HepG2 (cell line): ENCODE data around the gene UQCR10. TPM values are rescaled to one million over a fixed set of nuclear protein-coding genes. Genes with fewer than 3 reads are reported as not detected.
A peak's percentile ranks its signal among the peaks of the same experiment; 100 is the strongest.

Experiments
- ATAC-seq: fragments of 200-7000 bp; cut with Tn5 transposase; 3 replicates; pipeline ENCODE4 v1.9.1; 2020; ENCODE audit warnings: mild to moderate bottlenecking, moderate library complexity
- BruUV-seq: library from RNA; stranded (reverse); fragments of 400-500 nt; replicated peaks from 2 replicates; lab custom pipeline; 2021; lab: Mats Ljungman, UMichigan
- CTCF ChIA-PET: fragments of 300-600 bp; formaldehyde crosslinking; extraction: SDS; loops from one replicate; lab custom pipeline; 2021; ENCODE audit warnings: low total read pairs, inconsistent platforms, low intra/inter-chr PET ratio; lab: Yijun Ruan, JAX
- POLR2A ChIA-PET: fragments of 350-600 bp; sonication (Branson Sonifier 250); formaldehyde crosslinking; loops from one replicate; lab custom pipeline; 2020; ENCODE audit warnings: antibody characterized with exemption, inconsistent platforms; lab: Yijun Ruan, JAX
- DNase-seq: peaks from one replicate; pipeline ENCODE4 v3.0.0-alpha.2; 2015; ENCODE audit warnings: low spot score
- FAIRE-seq: peaks from 3 replicates; lab custom pipeline; 2011; peaks lifted over from hg19 to GRCh38; lab: Jason Lieb, UNC
- H2AFZ ChIP-seq: one replicate; pipeline ENCODE4 v1.6.1; 2011; ENCODE audit warnings: low read length, inconsistent platforms
- H3K27ac ChIP-seq: fragments of 300-600 bp; 3 replicates; pipeline ENCODE4 v1.8.0; 2011; ENCODE audit warnings: mixed run types, mild to moderate bottlenecking, mixed read lengths, low read length, inconsistent platforms; ENCODE audit not compliant: insufficient read depth; ENCODE audit errors: extremely low read length
- H3K27me3 ChIP-seq, 2 experiments: fragments of 200-600 bp in 1 of 2; 2 replicates in 1 of 2; 3 replicates in 1 of 2; pipeline versions ENCODE4 v1.6.0 to v1.8.0; 2011; ENCODE audit warnings: low read length in 2 of 2, mild to moderate bottlenecking in 2 of 2, moderate library complexity in 2 of 2, inconsistent platforms in 1 of 2; ENCODE audit not compliant: insufficient read depth in 2 of 2, control insufficient read depth in 1 of 2
- H3K36me3 ChIP-seq, 2 experiments: fragments of 200-600 bp in 1 of 2; replicated peaks in 1 of 2; 2 replicates in 1 of 2; 3 replicates in 1 of 2; pipeline versions ENCODE4 v1.5.1 to v1.8.0; 2011; ENCODE audit warnings: low read length in 2 of 2, inconsistent platforms in 1 of 2; ENCODE audit not compliant: insufficient read depth in 2 of 2, control insufficient read depth in 1 of 2
- H3K4me1 ChIP-seq: 2 replicates; pipeline ENCODE4 v1.5.1; 2012; ENCODE audit warnings: low read length, inconsistent platforms; ENCODE audit not compliant: insufficient read depth
- H3K4me2 ChIP-seq: 2 replicates; pipeline ENCODE4 v1.6.0; 2011; ENCODE audit warnings: low read depth, low read length, inconsistent platforms
- H3K4me3 ChIP-seq, 3 experiments: fragments of 200-600 bp in 1 of 3; sonication (generic), shearing (Covaris generic) in 1 of 3; replicated peaks in 1 of 3; 2 replicates each; pipeline ENCODE4 v1.5.1; 2011 to 2016; ENCODE audit warnings: low read length in 3 of 3, inconsistent platforms in 2 of 3, low read depth in 2 of 3, mild to moderate bottlenecking in 2 of 3, control low read depth in 1 of 3, mixed read lengths in 1 of 3; ENCODE audit not compliant: insufficient read depth in 1 of 3
- H3K79me2 ChIP-seq: one replicate; pipeline ENCODE4 v1.6.1; 2011; ENCODE audit warnings: low read length, inconsistent platforms; ENCODE audit not compliant: insufficient read depth
- H3K9ac ChIP-seq: 2 replicates; pipeline ENCODE4 v1.6.0; 2011; ENCODE audit warnings: mild to moderate bottlenecking, low read depth, low read length, inconsistent platforms; ENCODE audit not compliant: insufficient read depth
- H3K9me3 ChIP-seq: 2 replicates; pipeline ENCODE4 v1.5.1; 2012; ENCODE audit warnings: mild to moderate bottlenecking, low read length
- H4K20me1 ChIP-seq: 2 replicates; pipeline ENCODE4 v1.6.0; 2011; ENCODE audit warnings: inconsistent platforms, mild to moderate bottlenecking, low read length, moderate library complexity; ENCODE audit not compliant: insufficient read depth
- FOSL2 ChIP-seq: sonication (generic); formaldehyde crosslinking; IDR thresholded peaks from 2 replicates; pipeline ENCODE4 v1.4.0; 2020; ENCODE audit warnings: missing genetic modification reagents
- HHEX ChIP-seq: IDR thresholded peaks from 2 replicates; pipeline ENCODE4 v1.6.1; 2016; ENCODE audit warnings: control low read depth
- MED8 ChIP-seq: sonication (generic); formaldehyde crosslinking; IDR thresholded peaks from 2 replicates; pipeline ENCODE4 v1.8.1; 2023; ENCODE audit warnings: mild to moderate bottlenecking, missing genetic modification reagents; ENCODE audit not compliant: insufficient replicate concordance
- TARDBP ChIP-seq: sonication (generic); formaldehyde crosslinking; IDR thresholded peaks from 2 replicates; pipeline ENCODE4 v1.8.0; 2022; ENCODE audit warnings: mild to moderate bottlenecking, missing genetic modification reagents
- ZMYM4 ChIP-seq: sonication (generic); formaldehyde crosslinking; IDR thresholded peaks from 2 replicates; pipeline ENCODE4 v1.8.1; 2023; ENCODE audit warnings: mild to moderate bottlenecking, missing genetic modification reagents
- ZNF512 ChIP-seq: sonication (generic); formaldehyde crosslinking; IDR thresholded peaks from 2 replicates; pipeline ENCODE4 v1.4.0; 2020; ENCODE audit warnings: mild to moderate bottlenecking, missing genetic modification reagents
- WGBS: methylation state at CpG from one replicate; pipeline ENCODE4 v1.1.6; 2017; ENCODE audit warnings: low lambda C conversion rate; 5-methylcytosine and 5-hydroxymethylcytosine counted together
- in situ Hi-C: cut with HindIII; loops from 2 replicates; pipeline ENCODE4 v1.10.0; 2017; ENCODE audit warnings: low pct_unique_long_range_greater_than_20kb; ENCODE audit not compliant: extremely low pct_ligation_motif_present
- intact Hi-C: fragments of 100-400 bp; cut with micrococcal nuclease; formaldehyde crosslinking; loops from one replicate; pipeline ENCODE4 v1.10.0; 2022; ENCODE audit not compliant: unreplicated experiment
- polyA plus RNA-seq, 8 experiments: library from polyadenylated mRNA; depleted of rRNA in 3 of 8; stranded (reverse) in 7 of 8; unstranded in 1 of 8; fragments of >200 nt; fragmentation: Illumina TruSeq in 4 of 8; extraction: Trizol in 4 of 8; gene quantifications; 2 replicates each; pipeline versions ENCODE4 v1.2.1 to v1.2.3, GENCODE V29; 2011 to 2016; ENCODE audit warnings: low read depth in 4 of 8, missing spikeins in 1 of 8, mixed read lengths in 1 of 8; ENCODE audit not compliant: insufficient read depth in 1 of 8
- total RNA-seq, 5 experiments: library from RNA; depleted of rRNA; stranded (reverse); fragments of >200 nt; fragmentation: Illumina TruSeq; extraction: Trizol; gene quantifications; 2 replicates each; pipeline ENCODE4 v1.2.3, GENCODE V29; 2016; ENCODE audit warnings: low read depth in 1 of 5

The UQCR10 gene
- total and polyA plus RNA-seq, 2 of the 13 experiments (the other 11 are each of a cell fraction or from before 2014, with no cell fraction given), result 225 to 232 TPM

DNA sequence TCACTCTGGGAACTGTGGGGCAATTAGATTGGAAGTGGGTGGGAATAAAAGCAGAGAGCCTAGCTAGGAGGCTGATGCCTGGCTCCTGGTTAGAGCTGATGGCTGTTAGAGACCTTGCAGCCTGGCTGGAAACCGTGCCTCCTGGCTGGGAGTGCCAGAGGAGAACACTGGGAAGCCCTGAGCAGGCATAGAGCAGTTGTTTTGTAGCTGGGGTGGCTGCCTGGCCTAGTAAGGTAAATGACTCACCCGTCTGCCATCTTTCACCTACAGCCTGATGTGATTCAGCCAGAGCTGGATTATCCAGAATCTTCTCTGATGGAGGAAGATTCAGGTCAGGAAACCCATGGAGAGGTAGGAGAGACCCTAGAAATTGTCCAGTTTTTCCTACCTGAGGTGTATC lies 6.1 kb downstream of the UQCR10 start:
- Histone ChIP-seq H3K9me3 (no peaks in the 10 kb centered on the region), H3K36me3 (no peaks in the 10 kb centered on the region; a peak in 1 of 5 replicates), H3K4me1 (peaks cover 57% of the 10 kb centered on the region), H4K20me1 (no peaks in the 10 kb centered on the region), H2AFZ (no peak overlapping the region), H3K27ac (no peak overlapping the region), H3K4me2 (no peak overlapping the region), H3K79me2 (peaks cover 6% of the 10 kb centered on the region), H3K4me3 (no peak overlapping the region), H3K27me3 (no peaks in the 10 kb centered on the region; a peak in 1 of 5 replicates), H3K9ac (no peak overlapping the region)
- WGBS, result no CpG with 5 or more reads among the region's 2 CpGs
- intact Hi-C loops (no loop called here), in situ Hi-C loops (no loop called here)
- no peak for DNase-seq
- TF ChIP-seq MED8 (CRISPR knock-in tag) (no peak), TARDBP (CRISPR knock-in tag) (no peak), FOSL2 (CRISPR knock-in tag) (peak; percentile 48; the same call in 1 of the 2 replicates), HHEX (CRISPR knock-in tag) (no peak)
- no TSS peak for BruUV-seq
- FAIRE-seq, result no peak
- ATAC-seq, result peak; percentile 12; the same call in 1 of the 3 replicates
- ChIA-PET POLR2A (no interaction called here), CTCF (no interaction called here)

GRCh38 chr22:29780220-29780619 lies 13.1 kb downstream of the UQCR10 start:
- ChIA-PET CTCF (no interaction called here), POLR2A (interaction anchor here (0.7 to 2.6 kb wide), 3 partner anchors 14 to 830 kb away, joined by 3 to 31 read pairs (median 11); partner anchors contain the start of genes UQCR10 and ZMAT5)
- Histone ChIP-seq H2AFZ (no peak overlapping the region), H3K4me2 (peak overlapping the region; percentile 70; the same call in 1 of the 2 replicates), H3K4me1 (peaks cover 76% of the 10 kb centered on the region), H3K79me2 (no peaks in the 10 kb centered on the region), H3K9me3 (no peaks in the 10 kb centered on the region), H3K27ac (no peak overlapping the region), H3K36me3 (no peaks in the 10 kb centered on the region), H3K9ac (no peak overlapping the region), H3K27me3 (no peaks in the 10 kb centered on the region), H4K20me1 (no peaks in the 10 kb centered on the region), H3K4me3 (no peak overlapping the region)
- no peak for FAIRE-seq
- TF ChIP-seq ZNF512 (CRISPR knock-in tag), result no peak
- no peak for TF ChIP-seq ZMYM4 (CRISPR knock-in tag)
- no peak for DNase-seq
- intact Hi-C loops (no loop called here), in situ Hi-C loops (no loop called here)
- no peak for ATAC-seq
- WGBS, result 94% methylated on average over 5 of the region's 5 CpGs
- BruUV-seq, result no TSS peak
